ENCODE data around the gene RPL14.
"Not testable (repeated sequence)": the region's sequence is repeated elsewhere in the genome, so short reads cannot be mapped to it uniquely, and the experiment has no call there.

The RPL14 gene

DNA sequence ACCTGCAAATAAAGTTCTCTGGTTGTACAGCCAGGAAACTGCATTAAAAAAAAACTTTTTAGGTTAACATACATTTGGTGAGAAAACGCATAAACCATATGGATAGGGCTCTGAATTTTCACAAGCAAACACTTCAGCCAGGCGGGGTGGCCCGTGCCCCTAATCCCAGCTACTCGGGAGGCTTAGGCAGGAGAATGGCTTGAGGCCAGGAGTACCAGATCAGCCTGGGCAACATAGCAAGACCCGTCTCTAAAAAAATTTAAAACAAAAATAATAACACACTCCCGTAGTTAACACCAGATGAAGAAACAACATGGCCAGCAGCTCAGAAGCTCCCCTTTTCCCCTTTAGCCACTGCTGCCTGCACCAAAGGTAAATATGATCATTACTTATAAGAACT, 3.2 kb upstream of the RPL14 start:
- no peak for TF ChIP-seq CTCF (IDR thresholded peaks at IDR 0.05; ENCODE audit: insufficient read depth, low read length, poor library complexity, severe bottlenecking)
- TF ChIP-seq EZH2phosphoT487 (conservative IDR thresholded peaks at IDR 0.05; ENCODE audit: low read length), result no peak

GRCh38 chr3:40455328-40455727, 1.8 kb upstream of the RPL14 start:
- H3K4me2 ChIP-seq (ENCODE audit: low read depth, low read length, poor library complexity, severe bottlenecking), result no peak overlapping the region
- no peaks in the 10 kb centered on the region for H3K9me2 ChIP-seq (replicated peaks; ENCODE audit: insufficient read depth, low read length)
- no peak overlapping the region for H3K27ac ChIP-seq (ENCODE audit: low read depth, low read length)
- no peak overlapping the region for H2AFZ ChIP-seq (ENCODE audit: low read depth, low read length, severe bottlenecking)
- no peaks in the 10 kb centered on the region for H3K9me3 ChIP-seq (ENCODE audit: insufficient read depth, low read length)
- H3F3A ChIP-seq (ENCODE audit: insufficient read depth), result peaks cover 11% of the 10 kb centered on the region; the same call in 1 of the 2 replicates
- peaks cover 22% of the 10 kb centered on the region for H3K36me3 ChIP-seq (ENCODE audit: low read length)
- TF ChIP-seq EZH2phosphoT487 (conservative IDR thresholded peaks at IDR 0.05; ENCODE audit: low read length), result no peak
- peaks cover 21% of the 10 kb centered on the region for H4K20me1 ChIP-seq (ENCODE audit: low read depth, low read length)
- no peaks in the 10 kb centered on the region for H3K27me3 ChIP-seq (ENCODE audit: low read length)
- H3K9ac ChIP-seq (ENCODE audit: low read length), result no peak overlapping the region
- no peak overlapping the region for H3K4me3 ChIP-seq (ENCODE audit: insufficient read depth, low read length, poor library complexity, severe bottlenecking)
- H3K79me2 ChIP-seq (ENCODE audit: insufficient read depth, low read length), result peaks cover 30% of the 10 kb centered on the region

More for the DNA sequence above, 3.2 kb upstream of the RPL14 start:
- Histone ChIP-seq H3K27me3 (ENCODE audit: low read length) (no peaks in the 10 kb centered on the region), H3K4me3 (ENCODE audit: insufficient read depth, low read length, poor library complexity, severe bottlenecking) (peak overlapping the region; percentile 69), H3K9me3 (ENCODE audit: insufficient read depth, low read length) (no peaks in the 10 kb centered on the region), H2AFZ (ENCODE audit: low read depth, low read length, severe bottlenecking) (no peak overlapping the region), H3K4me2 (ENCODE audit: low read depth, low read length, poor library complexity, severe bottlenecking) (peak overlapping the region; percentile 75), H3F3A (ENCODE audit: insufficient read depth) (peaks cover 6% of the 10 kb centered on the region; the same call in 1 of the 2 replicates), H3K79me2 (ENCODE audit: insufficient read depth, low read length) (peaks cover 18% of the 10 kb centered on the region), H3K9me2 (replicated peaks; ENCODE audit: insufficient read depth, low read length) (no peaks in the 10 kb centered on the region), H3K9ac (ENCODE audit: low read length) (peak overlapping the region; percentile 64), H3K36me3 (ENCODE audit: low read length) (peaks cover 11% of the 10 kb centered on the region), H4K20me1 (ENCODE audit: low read depth, low read length) (peaks cover 11% of the 10 kb centered on the region), H3K27ac (ENCODE audit: low read depth, low read length) (no peak overlapping the region)

- Histone ChIP-seq H3K36me3 (ENCODE audit: low read length) (peaks cover 28% of the 10 kb centered on the region), H3K27ac (ENCODE audit: low read depth, low read length) (peak overlapping the region; percentile 54), H4K20me1 (ENCODE audit: low read depth, low read length) (peaks cover 23% of the 10 kb centered on the region), H3F3A (ENCODE audit: insufficient read depth) (peaks cover 13% of the 10 kb centered on the region; the same call in 1 of the 2 replicates), H3K9me2 (replicated peaks; ENCODE audit: insufficient read depth, low read length) (no peaks in the 10 kb centered on the region), H3K79me2 (ENCODE audit: insufficient read depth, low read length) (peaks cover 32% of the 10 kb centered on the region), H3K4me2 (ENCODE audit: low read depth, low read length, poor library complexity, severe bottlenecking) (peak overlapping the region; percentile 83), H3K4me3 (ENCODE audit: insufficient read depth, low read length, poor library complexity, severe bottlenecking) (peak overlapping the region; percentile 73), H3K27me3 (ENCODE audit: low read length) (no peaks in the 10 kb centered on the region), H3K9me3 (ENCODE audit: insufficient read depth, low read length) (no peaks in the 10 kb centered on the region), H2AFZ (ENCODE audit: low read depth, low read length, severe bottlenecking) (peak overlapping the region; percentile 86), H3K9ac (ENCODE audit: low read length) (peak overlapping the region; percentile 89)
- TF ChIP-seq EZH2phosphoT487 (conservative IDR thresholded peaks at IDR 0.05; ENCODE audit: low read length), result no peak
- no peak for TF ChIP-seq CTCF (IDR thresholded peaks at IDR 0.05; ENCODE audit: insufficient read depth, low read length, poor library complexity, severe bottlenecking)
Observed at GRCh38 chr3:40456279-40456939, 730 bp upstream of the RPL14 start.

- H3K27me3 ChIP-seq (ENCODE audit: low read length), result no peaks in the 10 kb centered on the region
- peak overlapping the region; percentile 73 for H3K4me3 ChIP-seq (ENCODE audit: insufficient read depth, low read length, poor library complexity, severe bottlenecking)
- peaks cover 25% of the 10 kb centered on the region for H4K20me1 ChIP-seq (ENCODE audit: low read depth, low read length)
- peaks cover 32% of the 10 kb centered on the region for H3K79me2 ChIP-seq (ENCODE audit: insufficient read depth, low read length)
- H3F3A ChIP-seq (ENCODE audit: insufficient read depth), result peaks cover 13% of the 10 kb centered on the region; the same call in 1 of the 2 replicates
- H3K9me3 ChIP-seq (ENCODE audit: insufficient read depth, low read length), result no peaks in the 10 kb centered on the region
- peaks cover 37% of the 10 kb centered on the region for H3K36me3 ChIP-seq (ENCODE audit: low read length)
- peak overlapping the region; percentile 89 for H3K9ac ChIP-seq (ENCODE audit: low read length)
- no peak overlapping the region for H3K27ac ChIP-seq (ENCODE audit: low read depth, low read length)
- no peaks in the 10 kb centered on the region for H3K9me2 ChIP-seq (replicated peaks; ENCODE audit: insufficient read depth, low read length)
- H2AFZ ChIP-seq (ENCODE audit: low read depth, low read length, severe bottlenecking), result no peak overlapping the region
- peak overlapping the region; percentile 79 for H3K4me2 ChIP-seq (ENCODE audit: low read depth, low read length, poor library complexity, severe bottlenecking)
- TF ChIP-seq EZH2phosphoT487 (conservative IDR thresholded peaks at IDR 0.05; ENCODE audit: low read length), result no peak
- no peak for TF ChIP-seq CTCF (IDR thresholded peaks at IDR 0.05; ENCODE audit: insufficient read depth, low read length, poor library complexity, severe bottlenecking)
Observed at GRCh38 chr3:40458473-40458872, 1.3 kb downstream of the RPL14 start.

DNA sequence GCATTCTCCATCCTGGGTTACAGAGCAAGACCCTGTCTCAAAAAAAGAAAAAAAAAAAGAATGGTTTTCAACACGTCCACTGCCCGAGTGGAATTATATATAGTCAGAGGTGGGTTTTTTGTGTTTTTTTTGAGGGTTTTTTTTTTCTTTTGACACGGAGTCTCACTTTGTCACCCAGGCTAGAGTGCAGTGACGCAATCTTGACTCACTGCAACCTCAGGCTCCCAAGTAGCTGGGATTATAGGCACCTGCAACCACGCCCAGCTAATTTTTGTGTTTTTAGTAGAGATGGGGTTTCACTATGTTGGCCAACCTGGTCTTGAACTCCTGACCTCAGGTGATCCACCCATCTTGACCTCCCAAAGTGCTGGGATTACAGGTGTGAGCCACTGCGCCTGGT, 3.3 kb downstream of the RPL14 start:
- peaks cover 49% of the 10 kb centered on the region for H3K36me3 ChIP-seq (ENCODE audit: low read length)
- H4K20me1 ChIP-seq (ENCODE audit: low read depth, low read length), result peaks cover 31% of the 10 kb centered on the region
- H3K9me3 ChIP-seq (ENCODE audit: insufficient read depth, low read length); H3K9me2 ChIP-seq (replicated peaks; ENCODE audit: insufficient read depth, low read length); H3K4me2 ChIP-seq (ENCODE audit: low read depth, low read length, poor library complexity, severe bottlenecking); H3K27ac ChIP-seq (ENCODE audit: low read depth, low read length); H3K27me3 ChIP-seq (ENCODE audit: low read length); H3K9ac ChIP-seq (ENCODE audit: low read length); H3K4me3 ChIP-seq (ENCODE audit: insufficient read depth, low read length, poor library complexity, severe bottlenecking); H2AFZ ChIP-seq (ENCODE audit: low read depth, low read length, severe bottlenecking): not testable (repeated sequence)
- peaks cover 30% of the 10 kb centered on the region for H3F3A ChIP-seq (ENCODE audit: insufficient read depth)
- H3K79me2 ChIP-seq (ENCODE audit: insufficient read depth, low read length), result peaks cover 37% of the 10 kb centered on the region
